Measurements from ENCODE around the gene BCCIP. TPM values are rescaled to one million over a fixed set of nuclear protein-coding genes. Genes with fewer than 3 reads are reported as not detected.
A peak's percentile ranks its signal among the peaks of the same experiment; 100 is the strongest.

The BCCIP gene
- total RNA-seq, 2 experiments from 2014 or later = 106 to 115 TPM

DNA sequence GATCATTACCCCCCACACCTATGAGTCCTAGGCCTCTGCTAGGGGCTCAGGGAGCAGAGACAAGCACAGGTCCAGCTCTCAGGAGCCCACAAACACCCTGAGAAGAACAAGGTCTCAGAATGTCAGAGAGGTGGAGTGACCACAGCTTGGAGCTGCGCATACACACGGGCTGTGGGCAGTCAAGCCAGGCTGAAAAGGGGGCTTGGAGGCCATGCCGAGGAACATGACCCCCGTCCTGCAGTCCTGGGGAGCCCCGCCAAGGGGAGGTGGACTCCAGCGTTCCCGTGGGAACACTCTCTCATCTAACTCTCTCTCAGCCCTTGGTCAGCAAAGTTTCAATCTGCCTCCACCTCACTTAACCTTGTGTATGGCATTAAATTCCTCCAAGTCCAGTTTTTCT is 39.9 kb upstream of the BCCIP start:
- peaks cover 12% of the 10 kb centered on the region for H3K4me1 Mint-ChIP-seq
- no peak for ATAC-seq
- peaks cover 2% of the 10 kb centered on the region for H3K36me3 Mint-ChIP-seq (ENCODE audit: low read depth)
- intact Hi-C loops (cut with DNase I, micrococcal nuclease) = no loop called here
- ChIA-PET CTCF (no interaction called here), POLR2A (no interaction called here)
- H3K4me3 Mint-ChIP-seq = no peak overlapping the region
- H3K27me3 Mint-ChIP-seq = no peaks in the 10 kb centered on the region
- H3K27ac Mint-ChIP-seq = no peak overlapping the region
- DNase-seq = no peak
- H3K9me3 Mint-ChIP-seq (ENCODE audit: low read depth) = no peaks in the 10 kb centered on the region

DNA sequence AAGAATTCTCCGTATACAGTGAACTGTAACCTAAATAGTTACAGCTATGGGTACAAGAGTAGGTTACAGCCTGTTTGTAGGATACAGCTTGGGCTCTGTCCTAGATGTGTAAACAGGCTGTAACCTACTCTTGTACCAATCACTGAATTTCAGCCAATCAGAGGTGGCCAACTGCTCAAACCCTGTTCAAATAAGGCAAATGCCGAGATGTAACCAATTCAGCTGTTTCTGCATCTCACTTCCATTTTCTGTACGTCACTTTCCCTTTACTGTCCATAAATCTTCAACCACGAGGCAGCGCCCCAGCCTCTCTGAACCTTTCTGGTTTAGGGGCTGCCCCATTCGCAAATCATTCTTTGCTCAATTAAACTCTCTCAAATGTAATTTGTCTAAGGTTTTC is 39.4 kb upstream of the BCCIP start:
- H3K27ac Mint-ChIP-seq = no peak overlapping the region

DNA sequence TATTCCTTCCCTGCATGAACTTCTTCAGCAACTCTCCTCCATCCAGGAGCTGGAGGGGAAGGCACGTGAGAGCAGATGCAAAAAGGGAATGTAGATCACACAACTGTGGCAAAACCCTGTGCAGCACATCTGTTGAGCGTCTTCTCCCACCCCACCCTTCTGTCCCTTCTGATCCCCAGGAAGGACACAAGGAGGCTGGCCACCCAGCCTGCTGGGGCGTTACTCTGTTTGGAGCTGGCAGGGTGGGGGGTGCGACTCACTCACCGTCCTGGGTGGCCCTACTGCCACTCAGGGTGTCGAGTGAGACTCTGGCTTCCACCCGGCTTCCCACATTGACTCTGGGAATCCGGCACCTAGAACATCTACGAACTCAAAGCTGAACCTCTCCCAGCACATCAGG is 37.6 kb upstream of the BCCIP start:
- intact Hi-C loops (cut with DNase I, micrococcal nuclease) = no loop called here
- DNase-seq (no peak), ATAC-seq (no peak)
- no peak overlapping the region for H3K4me3 Mint-ChIP-seq
- H3K9me3 Mint-ChIP-seq (ENCODE audit: low read depth) = no peaks in the 10 kb centered on the region
- H3K27ac Mint-ChIP-seq = no peak overlapping the region
- CTCF ChIA-PET = no interaction called here
- POLR2A ChIA-PET = interaction anchor here (0.7 kb wide), 1 partner anchor 153 kb away, joined by 7 read pairs; no protein-coding TSS in a partner anchor
- H3K4me1 Mint-ChIP-seq = peaks cover 16% of the 10 kb centered on the region
- H3K36me3 Mint-ChIP-seq (ENCODE audit: low read depth) = peaks cover 5% of the 10 kb centered on the region
- H3K27me3 Mint-ChIP-seq = no peaks in the 10 kb centered on the region

More for the DNA sequence above, 39.4 kb upstream of the BCCIP start:
- DNase-seq = no peak
- no peak overlapping the region for H3K4me3 Mint-ChIP-seq
- H3K27me3 Mint-ChIP-seq = no peaks in the 10 kb centered on the region
- POLR2A ChIA-PET = interaction anchor here (0.6 kb wide), 1 partner anchor 796 kb away, joined by 6 read pairs; no protein-coding TSS in a partner anchor
- CTCF ChIA-PET = no interaction called here
- no peak for ATAC-seq
- peaks cover 2% of the 10 kb centered on the region for H3K36me3 Mint-ChIP-seq (ENCODE audit: low read depth)
- peaks cover 16% of the 10 kb centered on the region for H3K4me1 Mint-ChIP-seq
- intact Hi-C loops (cut with DNase I, micrococcal nuclease) = no loop called here
- no peaks in the 10 kb centered on the region for H3K9me3 Mint-ChIP-seq (ENCODE audit: low read depth)

DNA sequence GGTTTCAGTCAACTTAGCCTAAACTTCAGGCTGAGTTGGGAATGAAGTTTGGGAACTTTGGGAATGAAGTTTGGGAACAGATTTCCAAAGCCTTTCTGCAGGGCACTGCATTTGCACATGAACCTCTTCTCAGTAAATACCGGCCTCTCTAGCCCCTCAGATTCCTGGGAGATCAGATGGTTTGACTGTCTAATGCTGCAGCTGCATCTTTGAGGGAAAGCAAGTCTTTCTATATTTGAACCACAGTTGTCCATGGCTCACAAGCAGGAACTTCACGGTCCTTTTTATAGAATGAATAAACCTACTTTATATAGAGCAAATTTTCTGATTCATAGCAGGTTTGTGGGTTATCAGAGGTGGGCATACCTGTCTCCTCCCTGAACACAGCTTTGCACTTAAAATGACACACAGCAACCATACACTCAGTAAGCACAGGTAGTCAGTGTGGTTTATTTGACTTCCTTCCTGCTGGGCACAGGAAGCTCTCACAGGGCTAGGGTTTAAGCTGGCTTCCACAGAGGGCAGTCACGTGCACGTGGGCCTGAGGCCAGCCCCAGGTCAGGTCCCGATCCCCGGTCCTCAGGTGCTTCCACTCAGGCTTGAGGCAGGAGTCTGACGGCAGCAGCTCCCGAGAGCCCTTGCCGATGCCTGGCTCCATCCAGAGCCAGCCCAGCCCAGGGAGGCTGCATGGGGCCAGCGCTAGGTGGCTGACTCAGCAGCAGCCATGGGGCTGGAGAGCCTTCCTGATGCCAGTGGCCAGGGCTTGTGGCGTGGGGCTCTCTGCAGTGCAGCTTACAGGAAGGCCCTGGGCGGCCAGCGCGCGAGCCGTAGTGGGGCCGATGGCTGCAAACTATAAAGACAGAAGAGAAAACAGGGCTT is 35.0 kb upstream of the BCCIP start:
- CTCF ChIA-PET = interaction anchor here (0.5 kb wide), 1 partner anchor 62 kb away, joined by 4 read pairs; no protein-coding TSS in a partner anchor
- ATAC-seq (peak; percentile 75), DNase-seq (no peak)
- Mint-ChIP-seq H3K4me3 (no peak overlapping the region), H3K9me3 (ENCODE audit: low read depth) (no peaks in the 10 kb centered on the region), H3K27me3 (no peaks in the 10 kb centered on the region), H3K27ac (no peak overlapping the region), H3K36me3 (ENCODE audit: low read depth) (peaks cover 9% of the 10 kb centered on the region), H3K4me1 (peaks cover 16% of the 10 kb centered on the region)
- POLR2A ChIA-PET = no interaction called here
- intact Hi-C loops (cut with DNase I, micrococcal nuclease) = no loop called here

DNA sequence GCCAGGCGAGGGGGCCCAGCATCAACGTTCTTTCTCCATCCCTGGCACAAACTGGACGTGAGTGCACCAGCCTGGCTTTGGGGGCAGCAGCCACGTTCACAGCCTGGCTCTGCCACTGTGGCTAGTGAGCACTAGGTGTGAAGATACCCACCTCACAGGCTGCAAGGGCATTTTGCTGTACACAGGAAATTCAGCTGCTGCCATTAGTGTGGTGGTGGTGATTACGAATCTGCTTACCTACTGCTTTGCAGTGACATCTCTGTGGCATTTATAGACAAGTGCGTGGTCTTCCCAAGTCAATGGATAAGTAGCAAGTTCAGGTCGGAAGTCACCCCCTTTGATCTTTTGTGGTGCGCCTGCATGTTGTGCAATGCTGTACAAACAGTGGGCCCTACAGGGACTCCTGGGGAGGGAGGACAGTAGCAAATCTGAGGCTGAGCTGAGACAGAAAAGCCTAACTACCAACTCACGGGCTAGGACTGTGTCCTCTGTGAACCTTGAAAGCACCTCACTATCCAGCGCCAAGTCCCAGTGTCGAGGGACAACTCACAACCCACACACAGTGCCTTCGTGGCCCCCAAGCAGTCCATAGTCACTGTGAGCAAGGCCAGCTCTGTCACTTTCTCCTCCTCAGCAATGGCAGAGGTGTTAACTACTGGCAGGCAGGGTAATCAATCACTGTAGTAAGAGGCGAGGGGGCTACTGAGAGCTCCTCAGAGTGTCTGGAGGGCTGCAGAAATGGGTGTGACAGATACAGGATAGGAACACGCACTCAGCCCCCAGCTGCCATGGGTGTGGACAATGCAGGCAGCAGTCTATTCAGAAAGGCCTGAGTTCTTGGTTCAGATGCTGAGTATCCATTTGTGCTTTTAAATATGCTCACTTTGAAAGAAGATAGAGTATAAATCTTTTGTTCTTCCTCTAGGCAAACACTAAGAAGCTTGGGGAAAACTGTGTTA is 30.7 kb upstream of the BCCIP start:
- Mint-ChIP-seq H3K9me3 (ENCODE audit: low read depth) (no peaks in the 10 kb centered on the region), H3K4me1 (peaks cover 12% of the 10 kb centered on the region), H3K27me3 (no peaks in the 10 kb centered on the region), H3K27ac (no peak overlapping the region), H3K4me3 (no peak overlapping the region), H3K36me3 (ENCODE audit: low read depth) (peaks cover 14% of the 10 kb centered on the region)
- ChIA-PET POLR2A (no interaction called here), CTCF (interaction anchor here (1.1 kb wide), 1 partner anchor 9 kb away, joined by 3 read pairs; no protein-coding TSS in a partner anchor)
- no peak for DNase-seq
- ATAC-seq = no peak
- intact Hi-C loops (cut with DNase I, micrococcal nuclease) = no loop called here

DNA sequence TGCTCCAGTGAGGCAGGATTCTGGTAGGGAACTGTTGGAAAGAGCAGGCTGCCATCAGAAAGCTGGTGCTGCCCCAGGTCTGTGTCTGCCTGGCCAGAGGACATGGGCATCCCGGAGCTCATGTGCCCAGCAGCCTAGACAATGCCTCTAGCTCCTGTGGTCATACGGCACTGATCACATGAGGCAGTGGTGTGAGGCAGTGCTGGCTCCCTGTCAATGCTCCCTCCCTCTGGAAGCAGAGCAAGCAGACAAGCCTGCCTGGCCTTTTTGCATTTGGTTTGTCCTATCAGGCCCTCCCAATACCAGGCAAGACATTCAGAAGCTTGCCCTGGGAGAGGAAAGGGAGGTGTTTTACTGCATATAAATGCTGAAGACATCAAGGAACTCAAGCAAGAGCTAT is 28.2 kb upstream of the BCCIP start:
- intact Hi-C loops (cut with DNase I, micrococcal nuclease) = no loop called here
- H3K4me1 Mint-ChIP-seq = no peaks in the 10 kb centered on the region
- no peaks in the 10 kb centered on the region for H3K27me3 Mint-ChIP-seq
- no peak overlapping the region for H3K27ac Mint-ChIP-seq
- CTCF ChIA-PET = no interaction called here
- DNase-seq (no peak), ATAC-seq (no peak)
- H3K36me3 Mint-ChIP-seq (ENCODE audit: low read depth) = peaks cover 12% of the 10 kb centered on the region
- no peak overlapping the region for H3K4me3 Mint-ChIP-seq
- no peaks in the 10 kb centered on the region for H3K9me3 Mint-ChIP-seq (ENCODE audit: low read depth)
- POLR2A ChIA-PET = no interaction called here

DNA sequence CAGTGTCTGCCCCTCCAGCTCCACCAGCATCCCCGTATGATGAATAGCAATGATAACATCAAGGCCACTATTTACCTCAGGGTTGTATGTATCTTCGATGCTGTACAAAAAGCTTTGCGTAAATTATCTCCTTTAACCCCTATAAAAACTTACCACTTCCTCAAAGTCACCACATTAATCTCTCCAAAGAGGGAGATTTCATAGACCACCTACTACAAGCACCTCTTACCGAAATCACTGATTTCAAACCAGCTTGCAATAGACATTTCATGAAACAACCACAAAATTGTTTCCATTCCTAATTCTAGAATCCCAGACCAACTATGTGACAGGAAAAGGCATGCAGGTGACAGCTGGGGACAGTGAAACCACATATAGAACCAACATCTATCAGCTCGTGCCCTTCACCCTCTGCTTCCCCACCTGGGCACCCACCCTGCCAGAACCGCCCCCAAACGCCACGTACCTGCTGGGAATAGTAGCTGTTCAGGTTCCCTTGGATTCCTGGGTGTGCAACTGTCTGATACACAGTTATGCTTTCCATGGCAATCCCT is 27.6 kb upstream of the BCCIP start:
- ATAC-seq (no peak), DNase-seq (no peak)
- CTCF ChIA-PET = no interaction called here
- no peak overlapping the region for H3K27ac Mint-ChIP-seq
- H3K4me3 Mint-ChIP-seq = no peak overlapping the region
- POLR2A ChIA-PET = no interaction called here
- H3K27me3 Mint-ChIP-seq = no peaks in the 10 kb centered on the region
- peaks cover 12% of the 10 kb centered on the region for H3K36me3 Mint-ChIP-seq (ENCODE audit: low read depth)
- intact Hi-C loops (cut with DNase I, micrococcal nuclease) = no loop called here
- H3K4me1 Mint-ChIP-seq = no peaks in the 10 kb centered on the region
- H3K9me3 Mint-ChIP-seq (ENCODE audit: low read depth) = no peaks in the 10 kb centered on the region

DNA sequence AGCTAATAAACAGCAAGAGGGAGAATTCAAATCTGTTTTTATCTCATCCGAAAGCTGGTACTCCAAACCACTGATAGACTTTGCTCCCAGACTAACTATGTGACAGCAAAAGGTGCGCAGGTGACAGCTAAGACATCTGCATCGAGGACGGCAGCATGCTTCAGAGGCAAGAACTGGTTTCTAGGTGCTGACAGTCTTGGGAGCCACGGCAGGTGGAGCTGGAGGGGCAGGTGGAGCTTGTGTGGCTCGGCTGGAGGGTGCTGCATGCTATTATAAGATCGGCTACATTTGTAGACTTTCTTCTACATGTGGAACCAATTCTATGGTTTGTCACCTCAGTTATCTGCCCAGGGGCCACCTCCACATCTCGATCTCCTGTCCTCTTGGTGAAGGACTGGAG is 25.9 kb upstream of the BCCIP start:
- H3K9me3 Mint-ChIP-seq (ENCODE audit: low read depth) = no peaks in the 10 kb centered on the region
- ChIA-PET POLR2A (no interaction called here), CTCF (interaction anchor here (0.6 kb wide), 1 partner anchor 33 kb away, joined by 3 read pairs; no protein-coding TSS in a partner anchor)
- intact Hi-C loops (cut with DNase I, micrococcal nuclease) = no loop called here
- no peak for ATAC-seq
- H3K27me3 Mint-ChIP-seq = no peaks in the 10 kb centered on the region
- H3K4me1 Mint-ChIP-seq = no peaks in the 10 kb centered on the region
- H3K4me3 Mint-ChIP-seq = no peak overlapping the region
- DNase-seq = no peak
- no peak overlapping the region for H3K27ac Mint-ChIP-seq
- H3K36me3 Mint-ChIP-seq (ENCODE audit: low read depth) = peaks cover 9% of the 10 kb centered on the region

DNA sequence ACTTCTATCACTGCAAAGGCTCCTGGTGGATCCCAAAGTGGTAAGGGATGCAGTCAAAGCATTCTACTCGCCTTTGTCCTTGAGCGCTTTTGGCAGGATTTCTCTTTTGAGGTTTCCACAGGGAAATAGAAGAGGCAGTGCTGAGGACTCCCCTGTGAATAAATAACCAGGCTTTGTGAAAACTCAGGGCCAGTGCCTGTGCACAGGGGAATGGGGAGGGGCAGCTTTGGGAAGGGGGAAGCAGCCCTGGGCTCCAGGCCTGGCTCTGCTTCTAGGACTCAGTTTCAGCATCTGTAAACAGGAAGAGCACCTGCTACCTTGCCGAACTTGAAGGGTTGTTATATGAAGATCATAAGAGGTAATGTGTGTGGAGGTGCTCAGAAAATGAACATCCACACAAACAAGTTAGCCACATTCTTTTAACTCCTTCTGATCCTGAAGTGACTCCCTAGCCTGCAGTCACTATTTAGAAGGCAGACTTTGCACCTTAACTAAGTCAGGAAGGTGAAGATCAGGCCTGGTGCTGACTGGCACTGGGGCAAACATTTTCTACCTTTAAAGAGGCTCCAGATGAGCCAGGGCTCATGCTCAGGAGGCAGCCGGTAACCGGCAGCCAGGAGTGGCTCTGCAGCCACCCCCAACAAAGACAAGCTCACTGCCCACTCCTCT is 25.2 kb upstream of the BCCIP start:
- no peak overlapping the region for H3K4me3 Mint-ChIP-seq
- H3K4me1 Mint-ChIP-seq = no peaks in the 10 kb centered on the region
- ATAC-seq (no peak), DNase-seq (no peak)
- no peaks in the 10 kb centered on the region for H3K9me3 Mint-ChIP-seq (ENCODE audit: low read depth)
- no peaks in the 10 kb centered on the region for H3K27me3 Mint-ChIP-seq
- POLR2A ChIA-PET = no interaction called here
- no peak overlapping the region for H3K27ac Mint-ChIP-seq
- H3K36me3 Mint-ChIP-seq (ENCODE audit: low read depth) = peaks cover 8% of the 10 kb centered on the region
- CTCF ChIA-PET = interaction anchor here (0.6 kb wide), 1 partner anchor 33 kb away, joined by 3 read pairs; no protein-coding TSS in a partner anchor
- intact Hi-C loops (cut with DNase I, micrococcal nuclease) = no loop called here

DNA sequence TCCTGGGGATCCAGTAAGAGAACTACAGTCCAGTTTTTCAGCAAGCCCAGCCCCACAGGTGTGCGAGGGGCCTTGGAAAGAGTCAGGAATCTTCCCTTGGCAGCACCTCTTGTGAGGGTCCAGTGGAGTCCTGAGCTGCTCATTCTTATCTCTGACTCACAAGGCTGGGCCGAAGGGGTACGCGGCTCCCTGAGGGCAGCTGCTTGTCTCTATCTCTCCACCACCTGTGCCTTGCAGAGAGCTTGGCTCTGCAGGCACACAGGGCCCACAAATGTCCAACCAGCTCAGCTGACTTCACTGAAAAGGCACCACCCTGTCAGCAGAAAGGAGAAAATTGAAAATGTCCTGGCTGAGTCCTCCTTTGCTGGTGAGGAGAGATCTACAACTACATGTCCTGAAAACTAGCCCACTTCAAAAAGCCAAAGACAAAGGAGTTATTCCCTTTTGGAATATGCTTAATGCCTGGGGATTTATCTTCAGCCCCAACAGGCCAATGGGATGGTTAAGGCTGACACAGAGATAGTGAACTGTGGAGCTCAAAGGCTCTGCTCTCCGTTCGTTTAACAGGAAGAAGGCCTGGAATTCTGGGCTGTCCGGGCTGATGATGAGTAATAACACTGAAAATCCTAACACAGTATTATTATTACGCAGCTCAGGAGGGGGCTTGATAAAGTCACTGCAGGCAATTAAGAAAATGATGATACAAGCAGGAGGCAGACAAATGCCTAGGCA is 23.7 kb upstream of the BCCIP start:
- H3K27me3 Mint-ChIP-seq = no peaks in the 10 kb centered on the region
- no peaks in the 10 kb centered on the region for H3K9me3 Mint-ChIP-seq (ENCODE audit: low read depth)
- no peak for DNase-seq
- no peak overlapping the region for H3K27ac Mint-ChIP-seq
- ChIA-PET CTCF (no interaction called here), POLR2A (no interaction called here)
- ATAC-seq = no peak
- intact Hi-C loops (cut with DNase I, micrococcal nuclease) = no loop called here
- H3K4me1 Mint-ChIP-seq = no peaks in the 10 kb centered on the region
- H3K36me3 Mint-ChIP-seq (ENCODE audit: low read depth) = peaks cover 3% of the 10 kb centered on the region
- H3K4me3 Mint-ChIP-seq = no peak overlapping the region
